Breast epithelium (tissue), 4 donors: ENCODE measurements around the gene RNF128. TPM values are rescaled to one million over a fixed set of nuclear protein-coding genes. Genes with fewer than 3 reads are reported as not detected.

ENCODE experiments used
- DNase-seq, 2 donors: peaks; one replicate each; pipeline ENCODE4 v3.0.0-alpha.2; 2019; ENCODE audit warnings: low spot score in 2 of 2
- H3K27ac ChIP-seq, 2 donors: fragments of 200-600 bp; sonication (generic) in 1 of 2; one replicate each; pipeline ENCODE4 v1.5.1; 2016 to 2019; ENCODE audit warnings: mild to moderate bottlenecking in 1 of 2
- H3K27me3 ChIP-seq, 2 donors: fragments of 200-600 bp; sonication (generic) in 1 of 2; one replicate each; pipeline versions ENCODE4 v1.5.1 to v1.6.0; 2017 to 2019; ENCODE audit warnings: control low read depth in 1 of 2, mild to moderate bottlenecking in 1 of 2
- H3K36me3 ChIP-seq: fragments of 200-600 bp; one replicate; pipeline ENCODE4 v1.5.1; 2019
- H3K4me1 ChIP-seq, 2 donors: fragments of 200-600 bp; sonication (generic); one replicate each; pipeline ENCODE4 v1.5.1; 2016 to 2019; ENCODE audit warnings: control low read depth in 1 of 2
- H3K4me3 ChIP-seq, 3 donors: fragments of 200-600 bp; sonication (generic); 1 replicate in 2 of 3; 2 replicates in 1 of 3; pipeline ENCODE4 v1.5.1; 2016 to 2019; ENCODE audit warnings: mild to moderate bottlenecking in 3 of 3, moderate library complexity in 2 of 3
- H3K9me3 ChIP-seq, 2 donors: fragments of 200-600 bp; sonication (generic) in 1 of 2; one replicate each; pipeline ENCODE4 v1.5.1; 2016 to 2019; ENCODE audit warnings: control low read depth in 1 of 2
- POLR2A ChIP-seq: fragments of 450-650 bp; IDR thresholded peaks from one replicate; pipeline ENCODE4 v1.6.1; 2016; ENCODE audit warnings: antibody characterized with exemption, mild to moderate bottlenecking, moderate library complexity
- POLR2AphosphoS5 ChIP-seq, 3 donors: sonication (generic); formaldehyde crosslinking; IDR thresholded peaks; one replicate each; pipeline ENCODE4 v1.6.1; 2017; ENCODE audit warnings: antibody characterized with exemption in 3 of 3
- intact Hi-C: fragments of 100-400 bp; cut with DNase I; formaldehyde crosslinking; loops from one replicate; pipeline ENCODE4 v1.15.1; 2023; ENCODE audit warnings: low total_unique reads
- total RNA-seq, 3 donors: library from RNA; depleted of rRNA; stranded (reverse); fragments of >200 nt; gene quantifications; one replicate each; pipeline ENCODE4 v1.1.0, GENCODE V29; 2016
- TF ChIP-seq, protein P1 (sequence below), 3 donors: fragments of 450-650 bp; IDR thresholded peaks; one replicate each; pipeline ENCODE4 v1.5.1; 2016 to 2017; ENCODE audit warnings: antibody characterized with exemption in 3 of 3, mild to moderate bottlenecking in 3 of 3, moderate library complexity in 3 of 3

Gene RNF128
- total RNA-seq, 3 donors from 2014 or later: 1.1 to 17.1 (median 3.9) TPM

- Histone ChIP-seq H3K36me3 (no peaks in the 10 kb centered on the region), H3K9me3 (no peaks in the 10 kb centered on the region), H3K27ac (no peak overlapping the region), H3K4me3 (no peak overlapping the region), H3K4me1 (no peaks in the 10 kb centered on the region), H3K27me3 (peaks cover 0 to 27% of the 10 kb centered on the region in 2 donors)
- intact Hi-C loops: no loop called here
- no peak for DNase-seq
- TF ChIP-seq, protein P1, sequence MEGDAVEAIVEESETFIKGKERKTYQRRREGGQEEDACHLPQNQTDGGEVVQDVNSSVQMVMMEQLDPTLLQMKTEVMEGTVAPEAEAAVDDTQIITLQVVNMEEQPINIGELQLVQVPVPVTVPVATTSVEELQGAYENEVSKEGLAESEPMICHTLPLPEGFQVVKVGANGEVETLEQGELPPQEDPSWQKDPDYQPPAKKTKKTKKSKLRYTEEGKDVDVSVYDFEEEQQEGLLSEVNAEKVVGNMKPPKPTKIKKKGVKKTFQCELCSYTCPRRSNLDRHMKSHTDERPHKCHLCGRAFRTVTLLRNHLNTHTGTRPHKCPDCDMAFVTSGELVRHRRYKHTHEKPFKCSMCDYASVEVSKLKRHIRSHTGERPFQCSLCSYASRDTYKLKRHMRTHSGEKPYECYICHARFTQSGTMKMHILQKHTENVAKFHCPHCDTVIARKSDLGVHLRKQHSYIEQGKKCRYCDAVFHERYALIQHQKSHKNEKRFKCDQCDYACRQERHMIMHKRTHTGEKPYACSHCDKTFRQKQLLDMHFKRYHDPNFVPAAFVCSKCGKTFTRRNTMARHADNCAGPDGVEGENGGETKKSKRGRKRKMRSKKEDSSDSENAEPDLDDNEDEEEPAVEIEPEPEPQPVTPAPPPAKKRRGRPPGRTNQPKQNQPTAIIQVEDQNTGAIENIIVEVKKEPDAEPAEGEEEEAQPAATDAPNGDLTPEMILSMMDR (IDR thresholded peaks at IDR 0.05): no peak
- no peak for TF ChIP-seq POLR2A
- TF ChIP-seq POLR2AphosphoS5 (IDR thresholded peaks at IDR 0.05): no peak
These were observed 15.7 kb upstream of the RNF128 start for GRCh38 chrX:106710771-106711170.

DNA sequence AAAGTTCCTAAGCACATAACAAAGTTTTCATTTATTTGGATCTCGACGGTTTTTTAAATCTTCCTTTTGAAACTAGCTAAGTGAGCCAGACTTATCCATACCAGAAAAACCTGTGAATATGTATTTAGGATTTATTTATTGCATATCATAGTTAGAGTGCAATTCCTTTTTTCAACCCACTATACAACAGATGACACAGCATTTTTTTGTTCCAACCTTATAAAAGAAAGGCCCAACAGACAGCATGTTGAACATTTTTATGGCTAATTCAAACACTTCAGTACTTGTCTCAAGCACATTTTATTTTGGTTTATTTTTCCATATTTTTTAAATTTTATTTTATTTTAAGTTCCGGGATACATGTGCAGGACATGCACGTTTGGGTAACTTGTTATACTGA is 15.1 kb upstream of the RNF128 start:
- no peak for DNase-seq
- no peaks in the 10 kb centered on the region for H3K36me3 ChIP-seq
- intact Hi-C loops: no loop called here
- H3K4me1 ChIP-seq: no peaks in the 10 kb centered on the region
- H3K27me3 ChIP-seq: peaks cover 0 to 23% of the 10 kb centered on the region in 2 donors
- TF ChIP-seq, protein P1 (IDR thresholded peaks at IDR 0.05): no peak
- TF ChIP-seq POLR2AphosphoS5 (IDR thresholded peaks at IDR 0.05) (no peak), POLR2A (no peak)
- H3K9me3 ChIP-seq: no peaks in the 10 kb centered on the region
- no peak overlapping the region for H3K4me3 ChIP-seq
- no peak overlapping the region for H3K27ac ChIP-seq

DNA sequence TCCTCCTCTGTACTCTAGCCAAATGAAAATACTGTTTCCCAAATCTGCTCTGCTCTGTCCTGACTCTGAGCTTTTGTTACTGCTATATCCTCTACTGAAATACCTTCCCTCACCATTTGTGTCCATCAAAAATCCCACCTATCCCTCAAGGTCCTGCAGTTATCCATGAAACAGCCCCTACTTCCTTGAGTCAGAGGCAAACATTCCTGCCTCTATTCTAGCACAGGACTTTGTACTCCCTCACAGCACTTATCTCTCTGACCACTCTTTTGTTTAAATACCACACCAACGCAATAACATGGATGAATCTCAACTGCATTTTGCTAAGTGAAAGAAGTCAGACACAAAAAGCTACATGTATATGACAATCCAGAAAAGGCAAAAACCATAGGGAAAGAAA is 10.5 kb upstream of the RNF128 start:
- intact Hi-C loops: no loop called here
- Histone ChIP-seq H3K4me3 (no peak overlapping the region), H3K36me3 (no peaks in the 10 kb centered on the region), H3K9me3 (no peaks in the 10 kb centered on the region), H3K27ac (no peak overlapping the region), H3K27me3 (peaks cover 0 to 36% of the 10 kb centered on the region in 2 donors), H3K4me1 (no peaks in the 10 kb centered on the region)
- DNase-seq: no peak
- no peak for TF ChIP-seq POLR2A
- TF ChIP-seq, protein P1 (IDR thresholded peaks at IDR 0.05): no peak
- TF ChIP-seq POLR2AphosphoS5 (IDR thresholded peaks at IDR 0.05): no peak

- no peak for TF ChIP-seq POLR2AphosphoS5 (IDR thresholded peaks at IDR 0.05)
- TF ChIP-seq, protein P1 (IDR thresholded peaks at IDR 0.05): no peak
- no peak for TF ChIP-seq POLR2A
- Histone ChIP-seq H3K27ac (no peak overlapping the region), H3K9me3 (no peaks in the 10 kb centered on the region), H3K27me3 (peaks cover 0 to 40% of the 10 kb centered on the region in 2 donors), H3K4me3 (no peak overlapping the region), H3K36me3 (no peaks in the 10 kb centered on the region), H3K4me1 (no peaks in the 10 kb centered on the region)
- intact Hi-C loops: no loop called here
- DNase-seq: no peak
These were observed 10.0 kb upstream of the RNF128 start for GRCh38 chrX:106716463-106716862.

- intact Hi-C loops: no loop called here
- Histone ChIP-seq H3K4me1 (no peaks in the 10 kb centered on the region), H3K4me3 (no peak overlapping the region), H3K27me3 (peaks cover 0 to 44% of the 10 kb centered on the region in 2 donors), H3K36me3 (no peaks in the 10 kb centered on the region), H3K9me3 (no peaks in the 10 kb centered on the region), H3K27ac (no peak overlapping the region)
- DNase-seq: no peak
- TF ChIP-seq POLR2AphosphoS5 (IDR thresholded peaks at IDR 0.05): no peak
- TF ChIP-seq POLR2A: no peak
- TF ChIP-seq, protein P1 (IDR thresholded peaks at IDR 0.05): no peak
These were observed 7.8 kb upstream of the RNF128 start for GRCh38 chrX:106718709-106719108.
